ENCODE results near the gene EHBP1. TPM values are rescaled to one million over a fixed set of nuclear protein-coding genes. Genes with fewer than 3 reads are reported as not detected.
"Not testable (repeated sequence)": the region's sequence is repeated elsewhere in the genome, so short reads cannot be mapped to it uniquely, and the experiment has no call there.

EHBP1 gene
- total RNA-seq, 4 donors from 2014 or later, result 42.9 to 116 (median 58.3) TPM

DNA sequence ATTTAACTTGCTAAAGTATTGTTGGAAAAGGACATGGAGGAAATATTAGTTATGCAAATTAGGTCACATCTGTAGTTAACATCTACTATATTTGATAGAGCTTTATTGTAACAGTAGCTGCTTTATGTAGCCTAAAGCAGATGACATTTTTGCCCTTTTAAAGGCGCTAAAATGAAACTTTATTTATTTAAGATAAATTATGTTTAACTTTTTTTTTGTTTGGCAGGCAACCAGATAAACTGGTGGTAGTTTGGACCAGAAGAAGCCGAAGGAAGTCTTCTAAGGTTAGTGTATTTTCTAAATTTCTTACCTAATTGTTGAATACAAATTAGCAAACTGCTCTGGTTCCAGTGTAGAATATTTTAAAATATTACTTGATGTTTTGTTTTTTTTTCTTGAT, 41.7 kb downstream of the EHBP1 start:
- no peak for DNase-seq (ENCODE audit: low spot score in 2 of 2)
- H3K36me3 ChIP-seq, result no peaks in the 10 kb centered on the region
- TF ChIP-seq, protein P1, sequence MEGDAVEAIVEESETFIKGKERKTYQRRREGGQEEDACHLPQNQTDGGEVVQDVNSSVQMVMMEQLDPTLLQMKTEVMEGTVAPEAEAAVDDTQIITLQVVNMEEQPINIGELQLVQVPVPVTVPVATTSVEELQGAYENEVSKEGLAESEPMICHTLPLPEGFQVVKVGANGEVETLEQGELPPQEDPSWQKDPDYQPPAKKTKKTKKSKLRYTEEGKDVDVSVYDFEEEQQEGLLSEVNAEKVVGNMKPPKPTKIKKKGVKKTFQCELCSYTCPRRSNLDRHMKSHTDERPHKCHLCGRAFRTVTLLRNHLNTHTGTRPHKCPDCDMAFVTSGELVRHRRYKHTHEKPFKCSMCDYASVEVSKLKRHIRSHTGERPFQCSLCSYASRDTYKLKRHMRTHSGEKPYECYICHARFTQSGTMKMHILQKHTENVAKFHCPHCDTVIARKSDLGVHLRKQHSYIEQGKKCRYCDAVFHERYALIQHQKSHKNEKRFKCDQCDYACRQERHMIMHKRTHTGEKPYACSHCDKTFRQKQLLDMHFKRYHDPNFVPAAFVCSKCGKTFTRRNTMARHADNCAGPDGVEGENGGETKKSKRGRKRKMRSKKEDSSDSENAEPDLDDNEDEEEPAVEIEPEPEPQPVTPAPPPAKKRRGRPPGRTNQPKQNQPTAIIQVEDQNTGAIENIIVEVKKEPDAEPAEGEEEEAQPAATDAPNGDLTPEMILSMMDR (IDR thresholded peaks at IDR 0.05), result no peak
- TF ChIP-seq POLR2A (IDR thresholded peaks at IDR 0.05), result no peak
- no peak for TF ChIP-seq EP300 (IDR thresholded peaks at IDR 0.05)
- no peak for TF ChIP-seq POLR2AphosphoS5 (IDR thresholded peaks at IDR 0.05)
- no peak overlapping the region for H3K4me3 ChIP-seq
- 95% methylated on average over 2 of the region's 2 CpGs for WGBS
- no peak overlapping the region for H3K27ac ChIP-seq
- H3K4me1 ChIP-seq, result no peaks in the 10 kb centered on the region
- no peaks in the 10 kb centered on the region for H3K27me3 ChIP-seq
- H3K9me3 ChIP-seq, result no peaks in the 10 kb centered on the region

DNA sequence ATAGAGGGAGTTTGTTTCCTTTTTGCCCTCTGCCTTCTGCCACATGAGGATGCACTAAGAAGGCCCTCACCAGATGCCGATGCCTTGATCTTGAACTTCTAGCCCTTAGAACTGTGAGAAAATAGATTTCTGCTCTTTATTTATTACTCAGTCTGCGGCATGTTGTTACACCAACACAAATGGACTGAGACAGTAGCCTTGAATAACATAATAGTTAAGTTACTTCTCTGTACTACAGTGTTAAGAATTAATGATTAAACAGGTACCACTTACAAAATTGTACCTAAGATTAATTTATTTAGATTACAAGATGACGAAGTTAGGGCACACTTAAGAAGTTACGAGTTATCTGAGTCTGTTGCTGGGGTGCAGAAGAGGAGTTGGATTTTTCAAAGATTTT, 42.4 kb downstream of the EHBP1 start:
- no peaks in the 10 kb centered on the region for H3K27me3 ChIP-seq
- no peaks in the 10 kb centered on the region for H3K9me3 ChIP-seq
- 95% methylated on average over 4 of the region's 4 CpGs for WGBS
- no peaks in the 10 kb centered on the region for H3K4me1 ChIP-seq
- no peak overlapping the region for H3K4me3 ChIP-seq
- H3K36me3 ChIP-seq, result no peaks in the 10 kb centered on the region
- no peak overlapping the region for H3K27ac ChIP-seq
- TF ChIP-seq EP300 (IDR thresholded peaks at IDR 0.05) (no peak), POLR2A (IDR thresholded peaks at IDR 0.05) (no peak)
- no peak for DNase-seq (ENCODE audit: low spot score in 2 of 2)

DNA sequence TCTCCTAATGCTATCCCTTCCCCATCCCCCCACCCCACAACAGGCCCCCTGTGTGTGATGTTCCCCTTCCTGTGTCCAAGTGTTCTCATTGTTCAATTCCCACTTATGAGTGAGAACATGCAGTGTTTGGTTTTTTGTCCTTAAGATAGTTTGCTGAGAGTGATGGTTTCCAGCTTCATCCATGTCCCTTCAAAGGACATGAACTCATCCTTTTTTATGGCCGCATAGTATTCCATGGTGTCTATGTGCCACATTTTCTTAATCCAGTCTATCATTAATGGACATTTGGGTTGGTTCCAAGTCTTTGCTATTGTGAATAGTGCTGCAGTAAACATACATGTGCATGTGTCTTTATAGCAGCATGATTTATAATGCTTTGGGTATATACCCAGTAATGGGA, 43.6 kb downstream of the EHBP1 start:
- WGBS, result 90% methylated on average over 1 of the region's 1 CpG
- not testable (repeated sequence) for DNase-seq (ENCODE audit: low spot score in 2 of 2); H3K4me3 ChIP-seq; H3K27me3 ChIP-seq; H3K9me3 ChIP-seq; H3K27ac ChIP-seq; H3K4me1 ChIP-seq; H3K36me3 ChIP-seq

DNA sequence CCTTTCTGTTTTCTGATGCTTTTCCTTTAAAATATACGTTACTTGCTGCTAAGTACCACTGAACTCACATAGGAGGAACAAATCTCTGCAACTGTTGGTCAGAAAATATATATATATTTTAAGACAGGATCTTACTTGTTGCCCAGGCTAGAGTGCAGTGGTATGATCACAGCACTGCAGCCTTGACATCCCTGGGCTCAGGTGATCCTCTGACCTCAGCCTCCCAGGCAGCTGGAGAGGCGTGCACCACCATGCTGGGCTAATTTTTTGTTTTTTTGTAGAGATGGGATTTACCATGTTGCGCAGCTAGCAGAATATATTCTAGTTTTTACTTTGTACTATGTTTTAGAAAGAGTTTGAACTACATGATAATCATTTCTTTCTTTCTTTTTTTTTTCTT, 51.5 kb downstream of the EHBP1 start:
- Histone ChIP-seq H3K9me3 (peaks cover 4% of the 10 kb centered on the region), H3K4me1 (no peaks in the 10 kb centered on the region), H3K27me3 (no peaks in the 10 kb centered on the region), H3K36me3 (peaks cover 7% of the 10 kb centered on the region), H3K27ac (no peak overlapping the region), H3K4me3 (no peak overlapping the region)
- 96% methylated on average over 3 of the region's 3 CpGs for WGBS
- no peak for DNase-seq (ENCODE audit: low spot score in 2 of 2)
- no peak for TF ChIP-seq POLR2AphosphoS5 (IDR thresholded peaks at IDR 0.05)
- no peak for TF ChIP-seq EP300 (IDR thresholded peaks at IDR 0.05)
- TF ChIP-seq, protein P1 (IDR thresholded peaks at IDR 0.05), result no peak
- no peak for TF ChIP-seq POLR2A (IDR thresholded peaks at IDR 0.05)

DNA sequence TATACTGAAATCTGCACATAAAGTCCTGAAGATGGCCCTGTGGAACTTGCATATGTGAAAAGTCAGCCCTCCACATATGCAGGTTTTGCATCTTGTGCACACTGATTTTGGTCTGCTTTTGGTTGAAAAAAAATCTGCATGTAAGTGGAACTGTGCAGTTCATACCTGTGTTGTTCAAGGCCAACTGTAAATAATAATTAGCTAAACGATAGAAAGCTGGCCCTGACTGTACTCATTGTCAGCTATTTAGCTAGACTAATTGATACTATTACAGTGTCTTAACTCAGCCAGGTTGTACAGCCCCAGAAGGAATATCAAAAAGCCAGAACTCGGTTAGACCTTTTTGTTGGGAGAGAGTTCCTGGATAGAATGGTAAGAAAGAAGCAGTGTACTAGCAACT, 54.5 kb downstream of the EHBP1 start:
- Histone ChIP-seq H3K36me3 (no peaks in the 10 kb centered on the region), H3K9me3 (no peaks in the 10 kb centered on the region), H3K4me3 (no peak overlapping the region), H3K27ac (no peak overlapping the region), H3K27me3 (no peaks in the 10 kb centered on the region), H3K4me1 (no peaks in the 10 kb centered on the region)
- no peak for TF ChIP-seq POLR2AphosphoS5 (IDR thresholded peaks at IDR 0.05)
- TF ChIP-seq, protein P1 (IDR thresholded peaks at IDR 0.05), result no peak
- TF ChIP-seq EP300 (IDR thresholded peaks at IDR 0.05), result no peak
- no peak for TF ChIP-seq POLR2A (IDR thresholded peaks at IDR 0.05)
- 83% methylated on average over 2 of the region's 2 CpGs for WGBS
- no peak for DNase-seq (ENCODE audit: low spot score in 2 of 2)

DNA sequence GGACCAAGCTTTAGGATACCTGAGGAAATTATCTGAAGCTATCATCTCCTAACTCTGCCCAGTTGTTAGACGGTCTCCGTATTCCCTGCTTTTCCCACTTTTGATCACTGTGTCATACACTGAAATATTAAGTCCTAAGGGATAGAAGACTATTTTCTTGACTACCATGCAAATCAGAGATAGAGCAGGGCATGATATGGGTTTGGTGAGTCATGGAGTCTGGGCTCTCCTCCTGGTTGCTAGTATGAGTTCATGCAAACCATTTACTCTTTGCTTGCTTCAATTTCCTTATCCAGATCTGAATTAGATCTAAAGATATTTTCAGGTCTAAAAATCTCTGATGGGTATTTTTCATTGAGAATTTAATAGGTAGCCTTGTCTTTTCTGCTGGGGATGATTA, 55.0 kb downstream of the EHBP1 start:
- Histone ChIP-seq H3K4me1 (no peaks in the 10 kb centered on the region), H3K4me3 (no peak overlapping the region), H3K27ac (no peak overlapping the region), H3K27me3 (no peaks in the 10 kb centered on the region), H3K36me3 (no peaks in the 10 kb centered on the region), H3K9me3 (no peaks in the 10 kb centered on the region)
- TF ChIP-seq POLR2AphosphoS5 (IDR thresholded peaks at IDR 0.05) (no peak), EP300 (IDR thresholded peaks at IDR 0.05) (no peak), POLR2A (IDR thresholded peaks at IDR 0.05) (no peak)
- TF ChIP-seq, protein P1 (IDR thresholded peaks at IDR 0.05), result no peak
- WGBS, result 63% methylated on average over 2 of the region's 2 CpGs
- DNase-seq (ENCODE audit: low spot score in 2 of 2), result no peak

All from suprapubic skin (tissue), 4 donors.